Colonic mucosa (tissue), 4 donors: ENCODE measurements around the gene SLC15A5. TPM values are rescaled to one million over a fixed set of nuclear protein-coding genes. Genes with fewer than 3 reads are reported as not detected.

Experiments
- DNase-seq: peaks from one replicate; pipeline ENCODE4 v3.0.0-alpha.2; 2020
- H3K27ac ChIP-seq: fragments of 200-600 bp; one replicate; pipeline ENCODE4 v1.8.0; 2021
- H3K27me3 ChIP-seq: fragments of 200-600 bp; one replicate; pipeline ENCODE4 v1.8.0; 2021
- H3K36me3 ChIP-seq: fragments of 200-600 bp; one replicate; pipeline ENCODE4 v1.8.0; 2021
- H3K4me1 ChIP-seq: fragments of 200-600 bp; one replicate; pipeline ENCODE4 v1.8.0; 2021; ENCODE audit warnings: mild to moderate bottlenecking
- H3K4me3 ChIP-seq: fragments of 200-600 bp; one replicate; pipeline ENCODE4 v1.8.0; 2021
- H3K9ac ChIP-seq, 2 donors: one replicate each; pipeline ENCODE4 v1.7.0; 2013; ENCODE audit warnings: control low read depth in 2 of 2, low read depth in 2 of 2, low read length in 2 of 2
- H3K9me3 ChIP-seq: fragments of 200-600 bp; one replicate; pipeline ENCODE4 v1.8.0; 2021
- intact Hi-C: fragments of 100-400 bp; cut with DNase I; formaldehyde crosslinking; loops from one replicate; pipeline ENCODE4 v1.14.1; 2022
- total RNA-seq, 2 donors: library from RNA; stranded (reverse); fragmentation: NEBNext Ultra II Directional in 1 of 2; extraction: Animal tissue kit (Norgen Biotek cat#: 25700) in 1 of 2; gene quantifications; one replicate each; pipeline ENCODE4 v1.2.1, GENCODE V29; 2021
- TF ChIP-seq, protein P1 (sequence below): fragments of 200-600 bp; IDR thresholded peaks from one replicate; pipeline ENCODE4 v1.8.0; 2022; ENCODE audit warnings: antibody characterized with exemption, mild to moderate bottlenecking
- donor health status: healthy.
- donor health status: DM: no; HTN: no; CAD: no.
- donor health status: DM: no; HTN: no; CAD: no.

SLC15A5 gene
- total RNA-seq, 2 donors from 2014 or later: not detected

DNA sequence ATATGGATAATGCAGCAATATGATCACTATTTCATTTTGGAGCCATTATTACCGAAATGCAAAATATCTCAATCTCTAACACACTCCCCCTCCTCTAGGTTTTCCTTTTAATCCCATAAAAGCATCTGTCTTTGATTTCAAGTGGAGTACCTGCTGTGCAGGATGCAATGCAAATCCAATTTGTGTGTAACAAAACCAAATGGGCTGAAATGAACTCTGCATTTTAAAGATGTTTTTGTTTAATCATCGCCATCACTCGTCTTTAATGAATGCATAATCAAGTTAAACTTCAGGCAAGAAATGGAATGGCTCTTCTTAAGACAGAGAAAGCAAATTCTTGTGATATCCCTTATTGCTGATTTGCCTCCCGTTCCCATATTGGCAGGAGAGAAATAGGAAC lies 114.3 kb downstream of the SLC15A5 start:
- Histone ChIP-seq H3K9me3 (no peaks in the 10 kb centered on the region), H3K9ac (no peak overlapping the region), H3K4me3 (no peak overlapping the region), H3K4me1 (no peaks in the 10 kb centered on the region), H3K27me3 (no peaks in the 10 kb centered on the region), H3K36me3 (no peaks in the 10 kb centered on the region), H3K27ac (no peak overlapping the region)
- no peak for DNase-seq
- TF ChIP-seq, protein P1, sequence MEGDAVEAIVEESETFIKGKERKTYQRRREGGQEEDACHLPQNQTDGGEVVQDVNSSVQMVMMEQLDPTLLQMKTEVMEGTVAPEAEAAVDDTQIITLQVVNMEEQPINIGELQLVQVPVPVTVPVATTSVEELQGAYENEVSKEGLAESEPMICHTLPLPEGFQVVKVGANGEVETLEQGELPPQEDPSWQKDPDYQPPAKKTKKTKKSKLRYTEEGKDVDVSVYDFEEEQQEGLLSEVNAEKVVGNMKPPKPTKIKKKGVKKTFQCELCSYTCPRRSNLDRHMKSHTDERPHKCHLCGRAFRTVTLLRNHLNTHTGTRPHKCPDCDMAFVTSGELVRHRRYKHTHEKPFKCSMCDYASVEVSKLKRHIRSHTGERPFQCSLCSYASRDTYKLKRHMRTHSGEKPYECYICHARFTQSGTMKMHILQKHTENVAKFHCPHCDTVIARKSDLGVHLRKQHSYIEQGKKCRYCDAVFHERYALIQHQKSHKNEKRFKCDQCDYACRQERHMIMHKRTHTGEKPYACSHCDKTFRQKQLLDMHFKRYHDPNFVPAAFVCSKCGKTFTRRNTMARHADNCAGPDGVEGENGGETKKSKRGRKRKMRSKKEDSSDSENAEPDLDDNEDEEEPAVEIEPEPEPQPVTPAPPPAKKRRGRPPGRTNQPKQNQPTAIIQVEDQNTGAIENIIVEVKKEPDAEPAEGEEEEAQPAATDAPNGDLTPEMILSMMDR: no peak
- intact Hi-C loops: no loop called here

DNA sequence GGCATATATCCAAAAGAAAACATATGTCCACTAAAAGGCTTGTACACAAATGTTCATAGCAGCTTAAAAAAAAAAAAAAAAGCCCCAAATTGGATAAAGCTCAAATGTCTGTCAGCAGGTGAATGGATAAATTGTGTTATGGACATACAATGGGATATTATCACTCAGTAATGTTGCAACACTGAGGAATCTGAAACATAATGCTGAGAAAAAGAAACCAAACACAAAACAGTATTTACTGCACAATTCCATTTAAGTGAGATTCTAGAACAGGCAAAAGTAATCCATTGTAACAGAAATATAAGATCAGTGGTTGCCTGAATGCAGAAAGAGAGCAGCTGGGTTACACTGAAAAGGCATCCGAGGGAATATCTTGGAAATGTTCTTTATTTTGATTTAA lies 117.9 kb downstream of the SLC15A5 start:
- no peak overlapping the region for H3K4me3 ChIP-seq
- intact Hi-C loops: no loop called here
- TF ChIP-seq, protein P1: no peak

DNA sequence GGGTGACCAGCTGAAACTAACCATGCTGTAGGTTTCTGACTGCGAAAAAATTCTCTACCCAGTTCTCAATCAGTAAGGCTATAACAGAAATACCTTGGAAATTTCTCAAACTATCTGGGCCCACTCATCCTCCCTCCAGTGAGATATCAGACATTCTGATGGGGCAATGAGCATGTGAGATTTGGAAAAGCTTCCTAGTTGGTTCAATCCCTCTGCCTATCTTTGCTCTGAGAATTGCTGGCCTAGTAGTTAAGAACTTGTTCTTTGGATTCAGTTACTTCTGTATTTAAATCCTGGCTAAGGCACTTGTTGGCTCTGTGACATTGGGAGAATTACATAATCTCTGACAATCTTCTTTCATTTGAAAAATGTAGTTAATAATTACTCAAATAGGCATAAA lies 119.4 kb downstream of the SLC15A5 start:
- TF ChIP-seq, protein P1: no peak
- Histone ChIP-seq H3K9me3 (no peaks in the 10 kb centered on the region), H3K36me3 (no peaks in the 10 kb centered on the region), H3K9ac (no peak overlapping the region), H3K4me1 (no peaks in the 10 kb centered on the region), H3K27ac (no peak overlapping the region), H3K4me3 (no peak overlapping the region), H3K27me3 (no peaks in the 10 kb centered on the region)
- intact Hi-C loops: no loop called here
- DNase-seq: no peak

More for the DNA sequence above, 117.9 kb downstream of the SLC15A5 start:
- Histone ChIP-seq H3K9ac (no peak overlapping the region), H3K27me3 (no peaks in the 10 kb centered on the region), H3K27ac (no peak overlapping the region), H3K9me3 (no peaks in the 10 kb centered on the region), H3K36me3 (no peaks in the 10 kb centered on the region), H3K4me1 (no peaks in the 10 kb centered on the region)
- DNase-seq: no peak

DNA sequence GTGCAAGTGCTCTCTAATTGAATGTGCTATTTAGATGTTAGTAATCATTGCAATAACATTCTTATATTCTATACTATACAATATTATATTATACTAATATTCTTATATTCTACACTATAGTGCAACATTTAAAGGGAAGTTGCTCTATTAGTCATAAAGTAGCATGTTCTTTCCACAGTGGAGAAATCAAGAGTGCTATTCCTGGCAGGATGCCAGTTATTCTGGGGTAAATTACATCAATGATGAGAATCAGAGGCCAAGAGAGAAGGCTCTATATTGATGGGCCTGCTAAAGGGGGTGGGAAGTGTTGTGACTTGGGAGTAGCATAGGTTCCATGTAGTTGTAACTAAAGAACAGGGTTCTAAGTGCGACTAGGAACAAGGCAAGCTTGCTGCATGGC lies 121.5 kb downstream of the SLC15A5 start:
- intact Hi-C loops: no loop called here
- Histone ChIP-seq H3K27me3 (no peaks in the 10 kb centered on the region), H3K4me3 (no peak overlapping the region)

DNA sequence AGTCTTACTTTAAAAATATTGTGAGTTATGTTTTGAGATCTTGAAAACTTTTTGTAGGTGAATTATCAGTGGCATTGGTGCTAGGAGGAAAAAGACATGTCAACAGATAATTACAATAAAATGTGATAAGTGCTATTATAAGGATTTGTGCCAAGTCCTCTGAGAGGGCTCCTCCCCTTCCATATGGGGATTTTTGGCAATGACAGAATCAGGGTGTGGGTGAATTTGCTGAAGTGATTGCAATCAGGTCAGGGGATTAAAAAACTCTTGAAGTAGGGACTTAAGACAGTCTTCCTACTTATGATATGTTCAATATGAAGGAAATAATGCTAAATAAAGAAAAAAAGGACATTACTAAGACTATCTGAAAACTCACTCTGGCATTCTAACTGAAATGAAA lies 122.5 kb downstream of the SLC15A5 start:
- no peak overlapping the region for H3K4me3 ChIP-seq
- H3K27me3 ChIP-seq: no peaks in the 10 kb centered on the region
- no peaks in the 10 kb centered on the region for H3K36me3 ChIP-seq
- H3K9me3 ChIP-seq: no peaks in the 10 kb centered on the region
- no peak overlapping the region for H3K9ac ChIP-seq
- H3K4me1 ChIP-seq: no peaks in the 10 kb centered on the region
- no peak overlapping the region for H3K27ac ChIP-seq
- DNase-seq: no peak
- intact Hi-C loops: no loop called here
- TF ChIP-seq, protein P1: no peak

More for the DNA sequence above, 121.5 kb downstream of the SLC15A5 start:
- Histone ChIP-seq H3K9me3 (no peaks in the 10 kb centered on the region), H3K27ac (no peak overlapping the region), H3K4me1 (no peaks in the 10 kb centered on the region), H3K9ac (no peak overlapping the region), H3K36me3 (no peaks in the 10 kb centered on the region)
- no peak for DNase-seq
- TF ChIP-seq, protein P1: no peak
